ENCODE results near the gene LBHD2. TPM values are rescaled to one million over a fixed set of nuclear protein-coding genes. Genes with fewer than 3 reads are reported as not detected.
A peak's percentile ranks its signal among the peaks of the same experiment; 100 is the strongest.

Gene LBHD2
- total RNA-seq, 1 donor from 2014 or later, result not detected

- Mint-ChIP-seq H3K27ac (no peak overlapping the region), H3K9me3 (no peaks in the 10 kb centered on the region), H3K4me3 (ENCODE audit: low read depth) (no peak overlapping the region), H3K36me3 (ENCODE audit: low read depth) (no peaks in the 10 kb centered on the region), H3K27me3 (ENCODE audit: low read depth) (peaks cover 5% of the 10 kb centered on the region), H3K4me1 (ENCODE audit: low read depth) (peaks cover 4% of the 10 kb centered on the region)
- intact Hi-C loops (cut with micrococcal nuclease), result no loop called here
- no peak for DNase-seq (ENCODE audit: low spot score)
Measured at GRCh38 chr14:103087343-103087835, 3.4 kb downstream of the LBHD2 start.

GRCh38 chr14:103088921-103089320, 4.9 kb downstream of the LBHD2 start:
- no peak for DNase-seq (ENCODE audit: low spot score)
- no peak overlapping the region for H3K27ac Mint-ChIP-seq
- H3K4me1 Mint-ChIP-seq (ENCODE audit: low read depth), result peaks cover 4% of the 10 kb centered on the region
- H3K4me3 Mint-ChIP-seq (ENCODE audit: low read depth), result no peak overlapping the region
- intact Hi-C loops (cut with micrococcal nuclease), result no loop called here
- no peaks in the 10 kb centered on the region for H3K36me3 Mint-ChIP-seq (ENCODE audit: low read depth)
- H3K9me3 Mint-ChIP-seq, result no peaks in the 10 kb centered on the region
- H3K27me3 Mint-ChIP-seq (ENCODE audit: low read depth), result peaks cover 5% of the 10 kb centered on the region

- Mint-ChIP-seq H3K9me3 (no peaks in the 10 kb centered on the region), H3K4me1 (ENCODE audit: low read depth) (peaks cover 4% of the 10 kb centered on the region), H3K4me3 (ENCODE audit: low read depth) (no peak overlapping the region), H3K36me3 (ENCODE audit: low read depth) (no peaks in the 10 kb centered on the region), H3K27me3 (ENCODE audit: low read depth) (peaks cover 3% of the 10 kb centered on the region), H3K27ac (no peak overlapping the region)
- DNase-seq (ENCODE audit: low spot score), result no peak
- intact Hi-C loops (cut with micrococcal nuclease), result no loop called here
Measured at GRCh38 chr14:103089386-103090335, 5.7 kb downstream of the LBHD2 start.

- Mint-ChIP-seq H3K4me1 (ENCODE audit: low read depth) (peaks cover 4% of the 10 kb centered on the region), H3K27me3 (ENCODE audit: low read depth) (peaks cover under 1% of the 10 kb centered on the region), H3K9me3 (no peaks in the 10 kb centered on the region), H3K27ac (no peak overlapping the region), H3K36me3 (ENCODE audit: low read depth) (no peaks in the 10 kb centered on the region), H3K4me3 (ENCODE audit: low read depth) (peak overlapping the region; percentile 26)
- no peak for DNase-seq (ENCODE audit: low spot score)
- intact Hi-C loops (cut with micrococcal nuclease), result loop anchor here (1.0 kb wide), 1 partner anchor 12 kb away; no protein-coding TSS in a partner anchor
Measured at GRCh38 chr14:103090481-103091020, 6.5 kb downstream of the LBHD2 start.

- peak; percentile 62 for DNase-seq (ENCODE audit: low spot score)
- intact Hi-C loops (cut with micrococcal nuclease), result loop anchor here (1.0 kb wide), 1 partner anchor 13 kb away; no protein-coding TSS in a partner anchor
- peak overlapping the region; percentile 30 for H3K4me3 Mint-ChIP-seq (ENCODE audit: low read depth)
- no peaks in the 10 kb centered on the region for H3K9me3 Mint-ChIP-seq
- no peaks in the 10 kb centered on the region for H3K27me3 Mint-ChIP-seq (ENCODE audit: low read depth)
- no peaks in the 10 kb centered on the region for H3K36me3 Mint-ChIP-seq (ENCODE audit: low read depth)
- H3K27ac Mint-ChIP-seq, result no peak overlapping the region
- H3K4me1 Mint-ChIP-seq (ENCODE audit: low read depth), result peaks cover 4% of the 10 kb centered on the region
Measured at GRCh38 chr14:103091041-103091882, 7.3 kb downstream of the LBHD2 start.

- Mint-ChIP-seq H3K27me3 (ENCODE audit: low read depth) (no peaks in the 10 kb centered on the region), H3K36me3 (ENCODE audit: low read depth) (no peaks in the 10 kb centered on the region), H3K9me3 (no peaks in the 10 kb centered on the region), H3K27ac (no peak overlapping the region), H3K4me3 (ENCODE audit: low read depth) (peak overlapping the region; percentile 30), H3K4me1 (ENCODE audit: low read depth) (peaks cover 4% of the 10 kb centered on the region)
- intact Hi-C loops (cut with micrococcal nuclease), result loop anchor here (1.0 kb wide), 1 partner anchor 14 kb away; no protein-coding TSS in a partner anchor
- DNase-seq (ENCODE audit: low spot score), result no peak
Measured at GRCh38 chr14:103091883-103092222, 7.8 kb downstream of the LBHD2 start.

GRCh38 chr14:103093856-103094405, 9.9 kb downstream of the LBHD2 start:
- no peaks in the 10 kb centered on the region for H3K36me3 Mint-ChIP-seq (ENCODE audit: low read depth)
- no peak overlapping the region for H3K27ac Mint-ChIP-seq
- no peaks in the 10 kb centered on the region for H3K27me3 Mint-ChIP-seq (ENCODE audit: low read depth)
- no peak for DNase-seq (ENCODE audit: low spot score)
- intact Hi-C loops (cut with micrococcal nuclease), result no loop called here
- no peaks in the 10 kb centered on the region for H3K9me3 Mint-ChIP-seq
- H3K4me1 Mint-ChIP-seq (ENCODE audit: low read depth), result peaks cover 4% of the 10 kb centered on the region
- no peak overlapping the region for H3K4me3 Mint-ChIP-seq (ENCODE audit: low read depth)

GRCh38 chr14:103094406-103095209, 10.6 kb downstream of the LBHD2 start, which contains the start of gene EXOC3L4:
Gene EXOC3L4, plus strand, starts transcription at chr14:103094725. Its CDS starts 5,495 bp downstream, at chr14:103100220.
- H3K36me3 Mint-ChIP-seq (ENCODE audit: low read depth), result no peaks in the 10 kb centered on the region
- H3K4me3 Mint-ChIP-seq (ENCODE audit: low read depth), result no peak within 1 kb of the TSS
- H3K27ac Mint-ChIP-seq, result no peak within 1 kb of the TSS
- H3K27me3 Mint-ChIP-seq (ENCODE audit: low read depth), result no peaks in the 10 kb centered on the region
- intact Hi-C loops (cut with micrococcal nuclease), result no loop called here
- H3K4me1 Mint-ChIP-seq (ENCODE audit: low read depth), result peaks cover 4% of the 10 kb centered on the region
- no peak for DNase-seq (ENCODE audit: low spot score)
- no peaks in the 10 kb centered on the region for H3K9me3 Mint-ChIP-seq

GRCh38 chr14:103095210-103095778, 11.3 kb downstream of the LBHD2 start:
- intact Hi-C loops (cut with micrococcal nuclease), result no loop called here
- no peak for DNase-seq (ENCODE audit: low spot score)
- Mint-ChIP-seq H3K27me3 (ENCODE audit: low read depth) (no peaks in the 10 kb centered on the region), H3K4me1 (ENCODE audit: low read depth) (peaks cover 4% of the 10 kb centered on the region), H3K9me3 (no peaks in the 10 kb centered on the region), H3K27ac (no peak overlapping the region), H3K4me3 (ENCODE audit: low read depth) (no peak overlapping the region), H3K36me3 (ENCODE audit: low read depth) (no peaks in the 10 kb centered on the region)

- no peak for DNase-seq (ENCODE audit: low spot score)
- H3K27ac Mint-ChIP-seq, result no peak overlapping the region
- H3K27me3 Mint-ChIP-seq (ENCODE audit: low read depth), result peaks cover 3% of the 10 kb centered on the region
Measured at GRCh38 chr14:103096387-103096786, 12.4 kb downstream of the LBHD2 start.

GRCh38 chr14:103097244-103097993, 13.4 kb downstream of the LBHD2 start:
- Mint-ChIP-seq H3K9me3 (no peaks in the 10 kb centered on the region), H3K36me3 (ENCODE audit: low read depth) (no peaks in the 10 kb centered on the region), H3K4me1 (ENCODE audit: low read depth) (no peaks in the 10 kb centered on the region), H3K4me3 (ENCODE audit: low read depth) (no peak overlapping the region), H3K27ac (no peak overlapping the region), H3K27me3 (ENCODE audit: low read depth) (peaks cover 8% of the 10 kb centered on the region)
- intact Hi-C loops (cut with micrococcal nuclease), result no loop called here
- no peak for DNase-seq (ENCODE audit: low spot score)

More at GRCh38 chr14:103096387-103096786, 12.4 kb downstream of the LBHD2 start:
- intact Hi-C loops (cut with micrococcal nuclease), result no loop called here
- Mint-ChIP-seq H3K9me3 (no peaks in the 10 kb centered on the region), H3K4me1 (ENCODE audit: low read depth) (no peaks in the 10 kb centered on the region), H3K36me3 (ENCODE audit: low read depth) (no peaks in the 10 kb centered on the region), H3K4me3 (ENCODE audit: low read depth) (no peak overlapping the region)

Data from activated T-helper 2 cell treated with anti-CD3 and anti-CD28 coated beads, Interferon-gamma antibody, Interleukin-2, Interleukin-4, amounts not matched to agents 10 μg/mL and 5 μg/mL and 100 μg/mL, durations not matched to agents 14 hours and 24 hours and 36 hours (primary cell).